GM18519 (cell line): ENCODE data around the gene MAP2K7.
A peak's percentile ranks its signal among the peaks of the same experiment; 100 is the strongest.
"Not testable (repeated sequence)": the region's sequence is repeated elsewhere in the genome, so short reads cannot be mapped to it uniquely, and the experiment has no call there.

Source experiments
- ATAC-seq: cut with Tn5 transposase; IDR thresholded peaks from one replicate; pipeline ENCODE4 v1.9.1; 2021; ENCODE audit warnings: mild to moderate bottlenecking, moderate library complexity; ENCODE audit not compliant: unreplicated experiment, low FRiP score

Gene MAP2K7

DNA sequence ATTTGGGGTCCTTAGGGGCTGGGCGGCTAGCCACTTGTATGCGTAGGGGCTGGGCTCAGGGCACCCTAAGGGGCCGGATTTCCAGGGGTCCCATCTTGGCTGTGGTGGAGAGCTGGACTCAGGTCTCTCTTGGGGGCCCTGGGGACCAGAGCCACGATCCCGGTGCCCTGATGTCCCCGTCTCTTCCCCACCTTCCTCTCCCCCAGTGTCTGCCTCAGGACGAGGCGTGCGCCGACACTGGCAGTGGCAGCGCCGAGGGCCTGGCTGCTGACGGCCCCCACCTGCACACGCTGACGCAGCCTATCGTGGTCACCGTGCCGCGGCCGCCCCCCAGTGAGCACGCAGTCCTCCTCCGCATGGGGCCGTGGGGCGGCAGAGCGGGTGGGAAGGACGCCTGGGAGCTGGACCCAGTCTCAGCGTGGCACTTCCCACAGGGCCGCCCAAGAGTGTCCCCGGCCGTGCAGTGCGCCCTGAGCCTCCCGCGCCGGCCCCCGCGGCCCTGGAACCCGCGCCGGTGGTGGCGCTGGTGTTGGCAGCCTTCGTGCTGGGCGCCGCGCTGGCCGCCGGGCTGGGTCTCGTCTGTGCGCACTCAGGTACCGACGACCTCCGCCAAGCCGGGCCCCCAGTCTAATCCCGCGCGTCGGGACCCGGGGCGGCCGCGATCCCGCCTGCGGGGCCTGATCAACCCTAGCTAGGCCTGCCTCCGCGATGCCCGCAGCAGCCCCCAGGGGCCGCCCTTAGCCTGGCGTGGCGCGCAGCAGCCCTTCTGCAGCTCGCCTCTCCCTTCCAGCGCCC is 13.8 kb downstream of the MAP2K7 start:
- no peak for ATAC-seq

DNA sequence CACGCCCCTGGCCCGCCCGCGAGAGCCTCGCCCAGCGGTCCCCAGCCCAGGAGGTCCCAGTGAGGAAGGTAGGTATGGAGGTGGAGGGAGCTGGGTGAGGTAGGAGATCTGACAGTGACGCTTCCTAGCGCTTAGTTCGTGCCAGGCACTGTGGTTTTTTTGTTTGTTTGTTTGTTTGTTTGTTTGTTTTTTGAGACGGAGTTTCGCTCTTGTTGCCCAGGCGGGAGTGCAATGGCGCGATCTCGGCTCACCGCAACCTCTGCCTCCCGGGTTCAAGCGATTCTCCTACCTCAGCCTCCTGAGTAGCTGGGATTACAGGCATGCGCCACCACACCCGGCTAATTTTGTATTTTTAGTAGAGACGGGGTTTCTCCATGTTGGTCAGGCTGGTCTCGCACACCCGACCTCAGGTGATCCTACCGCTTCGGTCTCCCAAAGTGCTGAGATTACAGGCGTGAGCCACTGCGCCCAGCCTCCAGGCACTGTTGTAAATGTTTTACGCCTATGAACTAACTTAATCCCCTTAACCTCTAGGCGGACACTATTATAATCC is 14.5 kb downstream of the MAP2K7 start:
- not testable (repeated sequence) for ATAC-seq

DNA sequence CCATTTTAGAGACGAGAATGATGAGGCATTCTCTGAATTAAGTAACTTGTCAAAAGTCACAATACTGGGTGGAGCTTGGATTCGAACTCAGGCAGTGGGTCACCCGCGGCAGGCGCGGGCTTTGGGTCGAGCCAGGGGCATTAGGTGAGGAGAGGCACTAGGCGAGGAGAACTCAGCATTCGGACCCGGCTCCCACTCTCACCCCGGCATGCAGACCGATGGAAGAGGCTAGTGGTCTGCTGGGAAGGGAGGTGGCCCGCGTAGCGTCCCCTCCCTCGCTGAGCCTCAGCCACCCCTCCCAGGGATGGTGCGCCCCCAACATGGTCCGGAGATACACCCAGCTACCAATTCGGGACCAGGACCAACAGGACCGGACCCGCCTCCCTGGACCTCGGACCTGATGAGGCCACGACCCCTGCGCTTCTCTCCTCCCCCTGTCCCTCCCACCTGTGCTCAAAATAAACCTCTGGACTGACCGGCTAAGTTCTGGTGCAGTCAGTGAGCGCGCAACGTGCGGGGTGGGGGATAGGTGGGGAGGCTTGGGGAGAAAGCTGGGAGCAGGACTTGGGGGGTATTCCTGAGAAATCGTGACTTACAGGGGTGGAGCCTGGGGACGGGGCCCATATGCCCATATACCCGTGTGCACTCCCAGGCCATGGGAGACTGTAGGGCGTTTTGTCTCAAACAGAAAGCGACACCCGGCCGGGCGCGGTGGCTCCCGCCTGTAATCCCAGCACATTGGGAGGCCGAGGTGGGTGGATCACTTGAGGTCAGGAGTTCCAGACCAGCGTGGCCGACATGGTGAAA is 15.1 kb downstream of the MAP2K7 start:
- no peak for ATAC-seq

DNA sequence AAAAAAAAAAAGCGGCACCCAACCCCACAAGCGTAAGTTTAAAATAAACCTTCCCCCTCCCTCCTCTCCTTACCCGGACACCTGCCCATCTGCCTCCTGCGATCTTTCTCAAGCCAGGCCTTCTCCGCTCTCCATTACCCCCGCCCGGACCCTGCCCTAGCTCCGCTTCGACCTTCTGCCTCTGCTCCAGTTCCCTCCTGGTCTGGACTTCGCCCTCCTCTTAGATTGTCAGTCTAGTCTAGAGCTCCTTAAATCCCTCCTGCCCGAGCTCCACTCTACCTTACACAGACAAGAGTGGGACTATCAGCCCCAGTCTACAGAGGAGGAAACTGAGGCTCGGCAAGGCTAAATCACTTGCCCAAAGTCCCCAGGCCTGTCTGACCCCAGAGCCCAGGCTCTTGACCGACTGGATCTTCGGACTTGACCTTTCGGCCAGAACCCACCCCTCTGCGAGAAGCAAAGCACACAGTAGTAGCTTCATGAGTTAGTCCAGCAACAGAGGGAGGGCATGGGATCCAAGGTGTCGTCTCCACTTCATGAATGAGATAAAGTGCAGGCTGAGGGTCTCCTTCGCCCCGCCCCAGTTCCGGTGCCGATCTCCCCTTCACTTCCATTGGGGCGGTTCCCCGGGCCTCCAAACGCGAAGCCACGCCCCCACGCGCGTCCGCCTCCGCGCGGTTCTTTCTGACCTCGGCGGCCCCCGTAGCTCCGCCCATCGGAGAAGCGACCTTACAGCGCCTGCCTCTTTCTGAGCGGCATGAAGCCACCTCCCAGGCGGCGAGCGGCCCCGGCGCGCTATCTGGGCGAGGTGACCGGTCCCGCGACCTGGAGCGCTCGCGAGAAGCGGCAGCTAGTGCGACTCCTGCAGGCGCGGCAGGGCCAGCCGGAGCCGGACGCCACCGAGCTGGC is 16.2 kb downstream of the MAP2K7 start, which contains the start of gene SNAPC2:
SNAPC2 (plus strand) TSS at position 729 of the 909 bp plus-strand sequence; CDS start at position 758, 29 bp downstream.
- peak; percentile 41 for ATAC-seq

DNA sequence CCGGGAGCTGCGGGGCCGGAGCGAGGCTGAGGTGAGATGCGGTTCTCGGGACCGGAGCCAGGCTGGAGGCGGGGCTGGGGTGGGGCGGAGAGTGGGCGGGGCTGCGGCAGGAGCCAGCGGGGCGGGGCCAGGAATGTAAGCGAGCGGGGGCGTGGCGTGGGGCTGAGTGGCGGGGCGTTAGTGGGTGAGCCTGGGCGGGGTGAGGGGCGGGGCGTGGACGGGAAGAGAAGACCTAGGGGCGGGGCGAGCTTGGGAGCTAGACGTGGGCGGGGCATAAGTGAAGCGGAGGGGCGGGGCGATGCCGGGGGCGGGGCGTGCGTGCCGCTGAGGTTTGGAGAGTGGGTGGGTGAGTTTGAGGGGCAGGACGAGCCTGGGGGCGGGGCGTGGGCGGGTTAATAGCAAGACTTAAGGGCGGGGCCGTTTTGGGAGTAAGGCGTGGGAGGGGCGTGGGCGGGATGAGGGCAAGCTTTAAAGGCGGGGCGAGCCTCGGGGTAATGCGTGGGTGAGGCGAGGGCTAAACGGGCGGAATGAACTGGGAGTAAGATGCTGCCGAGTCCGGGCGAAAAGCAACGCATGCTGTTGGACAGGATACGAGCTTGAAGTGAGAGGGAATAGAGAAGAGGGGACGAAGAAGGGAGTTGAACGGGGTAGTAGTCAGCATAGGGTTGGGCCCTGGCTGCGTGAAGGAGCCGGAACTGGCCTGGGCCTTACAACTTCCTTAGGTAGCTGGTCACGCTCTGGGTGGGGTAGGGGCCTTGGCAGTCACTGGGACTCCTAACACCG is 17.0 kb downstream of the MAP2K7 start:
- peak; percentile 38 for ATAC-seq

DNA sequence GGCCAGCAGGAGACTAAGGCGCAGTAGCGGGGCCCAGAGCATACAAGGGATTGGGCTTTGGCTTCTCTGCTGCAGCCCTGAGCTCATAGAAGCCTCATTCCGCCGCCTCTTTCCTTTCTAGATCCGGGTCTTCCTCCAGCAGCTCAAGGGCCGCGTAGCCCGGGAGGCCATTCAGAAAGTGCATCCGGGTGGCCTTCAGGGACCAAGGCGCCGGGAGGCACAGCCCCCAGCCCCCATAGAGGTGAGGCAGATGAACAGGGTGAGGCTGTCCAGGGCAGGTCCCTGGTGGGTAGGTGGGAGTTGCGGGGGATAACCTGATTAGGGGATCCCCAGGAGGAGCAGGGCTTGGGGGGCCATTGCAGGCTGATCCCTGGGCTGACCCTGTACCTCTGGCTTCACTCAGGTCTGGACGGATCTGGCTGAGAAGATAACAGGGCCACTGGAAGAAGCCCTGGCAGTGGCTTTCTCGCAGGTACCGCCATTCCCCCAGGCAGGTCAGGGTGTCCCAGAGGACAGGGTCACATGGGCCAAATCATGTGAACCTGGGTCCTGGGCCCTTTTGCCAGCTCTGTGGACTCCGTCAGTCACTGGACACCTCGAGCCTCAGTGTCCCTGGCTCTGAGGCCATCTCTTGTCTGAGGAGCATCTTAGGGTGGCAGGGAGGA is 17.8 kb downstream of the MAP2K7 start:
- ATAC-seq, result no peak

DNA sequence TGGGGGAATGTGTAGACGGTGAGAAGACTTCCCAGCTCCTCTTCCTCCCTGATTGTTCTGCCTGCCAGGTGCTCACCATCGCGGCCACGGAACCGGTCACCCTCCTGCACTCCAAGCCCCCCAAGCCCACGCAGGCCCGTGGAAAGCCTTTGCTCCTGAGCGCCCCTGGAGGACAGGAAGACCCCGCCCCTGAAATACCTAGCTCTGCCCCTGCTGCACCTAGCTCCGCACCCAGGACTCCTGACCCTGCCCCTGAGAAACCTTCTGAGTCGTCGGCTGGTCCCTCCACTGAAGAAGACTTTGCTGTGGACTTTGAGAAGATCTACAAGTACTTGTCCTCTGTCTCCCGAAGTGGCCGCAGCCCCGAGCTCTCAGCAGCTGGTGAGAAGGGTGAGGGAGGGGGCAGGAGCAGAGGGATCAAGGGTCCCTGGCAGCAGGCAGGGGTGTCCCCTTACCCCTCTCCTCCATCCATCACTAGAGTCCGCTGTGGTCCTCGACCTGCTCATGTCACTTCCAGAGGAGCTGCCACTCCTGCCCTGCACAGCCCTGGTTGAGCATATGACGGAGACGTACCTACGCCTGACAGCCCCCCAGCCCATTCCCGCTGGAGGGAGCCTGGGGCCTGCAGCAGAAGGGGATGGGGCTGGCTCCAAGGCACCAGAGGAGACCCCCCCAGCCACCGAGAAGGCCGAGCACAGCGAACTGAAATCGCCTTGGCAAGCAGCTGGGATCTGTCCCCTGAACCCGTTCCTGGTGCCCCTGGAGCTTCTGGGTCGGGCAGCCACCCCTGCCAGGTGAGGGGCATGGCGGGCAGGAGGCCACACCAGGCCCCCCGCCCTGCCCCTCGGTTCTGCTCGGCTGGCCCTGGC is 18.5 kb downstream of the MAP2K7 start:
- no peak for ATAC-seq

DNA sequence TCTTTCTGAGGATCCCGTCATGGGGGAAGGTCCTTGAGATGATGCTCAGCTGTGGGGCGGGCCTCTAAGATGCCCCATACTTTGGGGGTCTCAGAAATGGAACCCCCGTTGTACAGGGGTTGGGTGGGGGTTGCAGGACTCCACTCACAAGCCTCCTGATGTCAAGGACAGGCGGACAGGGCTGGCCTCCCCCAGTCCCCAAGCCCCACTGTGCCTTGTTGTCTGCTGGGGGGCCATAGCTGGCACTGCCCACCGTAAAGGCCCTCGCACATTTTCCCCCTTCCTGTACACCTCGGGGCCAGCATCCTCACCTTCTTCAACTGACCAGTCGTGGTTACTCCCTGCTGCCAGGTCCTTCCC is 19.1 kb downstream of the MAP2K7 start:
- ATAC-seq, result no peak

DNA sequence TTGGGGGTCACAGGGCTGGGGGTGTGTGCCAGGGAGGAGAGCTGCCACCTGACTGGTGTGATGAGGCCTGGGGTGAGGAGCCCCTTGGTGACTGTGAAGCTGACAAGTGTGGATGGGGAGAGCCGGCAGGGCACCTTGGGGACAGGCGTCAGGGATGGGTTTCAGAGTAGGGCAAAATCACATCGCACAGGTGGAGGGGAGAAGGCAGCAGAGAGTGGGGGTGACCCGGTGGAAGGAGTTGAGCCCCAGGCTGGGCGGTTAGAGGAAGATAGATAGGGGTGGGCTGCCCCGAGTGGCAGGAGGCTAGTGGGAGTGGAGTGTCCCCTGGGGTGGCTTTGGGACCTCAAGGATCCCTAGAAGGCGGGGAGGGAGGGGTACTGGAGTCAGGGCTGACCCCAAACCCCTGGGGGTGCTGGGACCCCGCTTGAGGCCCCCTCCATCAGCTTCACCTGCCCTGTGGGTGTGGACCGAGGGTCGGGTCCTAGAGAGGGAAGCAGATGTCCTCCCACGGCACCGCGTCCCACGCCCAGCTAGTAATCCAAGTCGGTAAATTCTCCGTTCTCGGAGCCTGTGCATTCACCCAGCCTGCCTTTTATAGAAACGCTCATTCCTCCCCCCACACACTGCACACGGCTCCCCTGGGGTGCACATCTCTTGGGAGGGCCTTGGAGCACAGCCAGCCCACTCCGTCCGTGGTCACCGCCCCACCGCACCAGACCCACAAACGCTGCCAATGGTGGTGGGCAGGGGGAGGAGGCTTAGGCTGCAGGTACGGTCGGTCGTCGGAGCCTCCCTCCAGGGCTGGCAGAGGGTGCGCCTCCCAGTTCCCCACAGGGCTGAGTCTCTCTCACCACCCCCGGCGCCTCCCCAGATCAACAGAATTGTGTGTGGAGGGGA is 19.9 kb downstream of the MAP2K7 start:
- ATAC-seq, result no peak

DNA sequence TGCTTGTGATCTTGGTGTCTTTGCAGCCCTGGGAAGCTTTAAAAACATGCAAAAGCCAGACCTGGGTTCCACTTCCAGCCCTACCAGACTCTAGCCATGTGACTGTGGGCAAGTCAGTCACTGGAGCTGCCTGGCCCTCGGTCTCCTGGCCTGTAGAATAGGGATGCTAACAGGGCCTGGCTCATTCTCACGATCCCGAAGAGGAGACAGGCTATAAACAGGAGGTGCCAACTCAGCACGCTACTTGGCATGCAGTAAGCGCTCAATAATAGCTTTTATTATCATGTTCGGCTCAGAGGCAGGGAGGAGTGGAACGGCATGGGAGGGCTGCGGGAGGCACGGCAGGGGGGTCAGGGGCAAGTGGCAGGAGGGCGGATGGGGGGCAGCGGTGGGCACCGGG is 20.6 kb downstream of the MAP2K7 start:
- no peak for ATAC-seq

DNA sequence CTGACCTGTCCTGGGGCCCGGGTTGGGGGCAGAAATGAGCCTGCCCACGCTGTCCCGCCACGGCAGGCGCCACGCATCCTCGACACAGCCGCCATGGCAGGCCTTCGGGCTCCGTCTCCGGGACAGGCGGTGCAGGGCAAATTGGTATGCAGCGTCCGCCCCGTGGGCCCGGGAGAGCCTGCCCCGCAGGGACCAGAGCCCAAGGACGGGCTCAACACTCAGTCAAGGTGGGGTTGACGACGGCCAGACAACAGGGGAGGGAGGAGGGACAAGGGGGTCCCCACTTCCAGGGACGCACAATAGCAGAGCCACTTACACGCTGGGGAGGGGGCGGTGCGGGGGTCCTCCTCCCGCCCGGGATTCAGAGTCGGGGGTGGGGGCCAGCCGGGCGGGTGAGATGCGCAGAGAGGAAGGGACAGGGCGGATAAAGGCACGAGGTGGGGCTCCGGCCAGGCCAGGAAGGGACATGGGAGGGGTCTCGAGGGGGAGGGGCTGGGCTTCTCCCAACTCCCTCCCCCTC is 21.0 kb downstream of the MAP2K7 start:
- ATAC-seq, result no peak

DNA sequence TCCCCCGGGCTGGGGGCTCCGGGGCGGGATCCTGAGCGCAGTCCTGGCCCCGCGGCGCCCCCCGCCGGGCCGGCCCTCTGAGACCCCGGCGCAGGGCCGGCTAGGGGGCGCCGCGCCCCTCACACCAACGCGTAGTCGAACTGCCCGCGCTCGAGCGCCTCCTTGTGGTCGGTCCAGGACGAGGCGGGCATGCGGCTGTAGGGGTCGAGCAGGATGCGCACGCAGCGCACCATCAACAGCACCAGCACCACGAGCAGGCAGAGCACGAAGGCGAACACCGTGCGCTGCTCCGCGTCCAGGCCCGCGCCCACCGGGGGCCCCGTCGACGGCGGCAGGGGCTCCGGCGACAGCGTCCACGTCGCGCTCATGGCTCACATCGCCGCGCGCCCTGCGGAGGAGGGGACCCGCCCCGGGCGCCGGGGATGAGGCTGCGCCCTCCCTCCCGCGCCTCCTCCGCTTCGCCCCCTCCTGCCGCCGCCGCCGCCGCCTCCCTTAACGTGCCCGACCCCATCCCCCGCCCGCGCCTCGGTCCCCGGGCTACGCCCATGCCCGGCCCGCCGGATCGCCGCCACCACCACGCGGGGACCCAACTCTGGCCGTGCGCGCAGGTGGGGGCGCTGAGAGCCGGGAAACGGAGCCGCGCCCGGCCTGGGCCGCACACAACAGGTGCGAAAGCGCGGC is 21.6 kb downstream of the MAP2K7 start:
- ATAC-seq, result no peak

DNA sequence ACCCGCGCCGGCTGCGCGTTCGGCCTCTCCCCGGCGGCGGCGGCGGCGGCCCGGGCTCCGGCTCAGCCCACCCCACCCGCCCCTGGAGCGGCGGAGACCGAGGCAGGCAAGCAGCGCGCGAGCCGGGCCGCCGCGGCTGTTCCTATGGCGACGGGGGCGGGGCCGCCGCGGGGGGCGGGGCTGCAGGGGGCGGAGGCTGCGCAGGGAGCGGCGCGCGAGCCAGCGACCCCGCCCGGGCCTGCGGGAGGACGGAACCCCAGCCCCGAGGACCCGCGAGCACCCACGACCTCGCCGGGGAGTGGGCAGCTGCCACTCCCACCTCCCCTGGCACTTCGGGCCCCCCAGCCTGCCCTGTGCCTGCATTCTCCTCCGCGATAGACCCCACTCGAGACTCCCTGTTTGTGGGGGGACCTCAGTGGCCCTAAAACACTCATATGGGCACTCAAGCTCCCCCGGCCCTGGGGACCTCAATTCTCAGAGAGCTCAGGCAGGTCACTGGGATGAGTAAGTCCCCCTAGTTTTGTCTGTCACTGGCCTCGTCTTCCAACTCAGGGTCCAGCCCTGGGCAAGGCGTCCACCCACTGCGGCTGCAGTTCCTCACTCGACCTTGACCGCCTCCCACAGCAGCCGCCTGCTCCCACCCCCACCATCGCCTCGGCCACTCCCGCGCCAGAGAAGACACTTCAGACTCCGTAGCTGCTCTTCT is 22.5 kb downstream of the MAP2K7 start, which contains the start of gene CTXN1:
CTXN1 (minus strand) TSS at position 115 of the 706 bp plus-strand sequence. CDS start 597 bp downstream, outside the sequence.
- ATAC-seq, result no peak

DNA sequence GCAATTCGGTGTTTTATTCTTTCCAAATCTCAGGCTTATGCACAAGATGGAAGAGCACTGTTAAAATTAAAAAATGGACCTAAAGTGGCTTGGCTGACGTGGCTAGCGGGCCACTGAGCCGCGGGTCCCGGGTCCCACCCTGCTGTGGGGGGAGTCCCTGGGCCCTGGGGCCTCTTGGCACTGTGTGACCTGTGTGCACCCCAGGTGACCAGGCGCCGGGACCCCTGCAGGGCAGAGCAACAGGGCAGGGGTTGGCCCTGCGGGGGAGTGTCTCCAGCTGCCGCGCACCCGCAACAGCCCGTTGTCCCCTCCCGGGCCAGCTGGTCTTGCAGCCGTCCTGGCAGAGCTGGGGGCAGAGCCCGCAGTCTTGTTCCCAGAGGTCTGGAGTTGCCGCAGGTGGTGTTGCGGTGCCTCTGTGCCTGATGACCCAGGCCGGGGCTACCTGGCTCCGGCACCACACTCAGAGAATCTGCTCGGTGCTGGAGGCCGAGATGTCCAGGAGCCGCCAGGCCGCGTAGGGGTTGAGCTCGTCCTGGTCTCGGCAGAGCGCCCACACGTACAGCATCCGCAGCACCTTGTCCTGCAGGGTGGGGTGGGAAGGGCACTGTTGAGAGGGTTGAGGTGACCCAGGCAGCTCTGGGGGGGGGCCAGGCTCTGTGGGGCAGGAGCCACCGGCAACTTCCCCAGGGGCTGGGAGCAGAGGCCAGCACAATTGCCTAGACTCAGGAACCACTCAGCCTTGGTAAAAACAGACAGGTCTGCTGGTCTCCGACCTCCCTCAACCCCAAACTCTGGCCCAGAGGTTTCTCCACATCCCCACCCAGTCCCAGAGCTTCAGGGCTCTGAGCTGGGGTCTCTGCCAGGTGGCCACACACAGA is 23.3 kb downstream of the MAP2K7 start:
- no peak for ATAC-seq
